Measurements from ENCODE around the gene OVCA2.

Gene OVCA2

GRCh38 chr17:2070241-2071023, 28.6 kb downstream of the OVCA2 start:
- 91 to 92% methylated on average over 8 to 13 of the region's 13 CpGs for WGBS, 2 experiments (ENCODE audit: insufficient coverage in 2 of 2)
- no peak overlapping the region for H3K4me3 ChIP-seq (ENCODE audit: extremely low read depth, insufficient read depth, low read length, poor library complexity, severe bottlenecking)
- peaks cover 54% of the 10 kb centered on the region for H3K36me3 ChIP-seq (ENCODE audit: control insufficient read depth, insufficient read depth, low read length)
- H3K4me1 ChIP-seq (ENCODE audit: control insufficient read depth, insufficient read depth, low read length, poor library complexity, severe bottlenecking), result peaks cover 58% of the 10 kb centered on the region
- H3K9me3 ChIP-seq (ENCODE audit: control insufficient read depth, low read length), result no peaks in the 10 kb centered on the region
- no peak overlapping the region for H3K27ac ChIP-seq (ENCODE audit: low read depth, low read length, severe bottlenecking)

- Histone ChIP-seq H3K36me3 (ENCODE audit: control insufficient read depth, insufficient read depth, low read length) (peaks cover 54% of the 10 kb centered on the region), H3K9me3 (ENCODE audit: control insufficient read depth, low read length) (no peaks in the 10 kb centered on the region), H3K4me1 (ENCODE audit: control insufficient read depth, insufficient read depth, low read length, poor library complexity, severe bottlenecking) (peaks cover 56% of the 10 kb centered on the region), H3K4me3 (ENCODE audit: extremely low read depth, insufficient read depth, low read length, poor library complexity, severe bottlenecking) (no peak overlapping the region), H3K27ac (ENCODE audit: low read depth, low read length, severe bottlenecking) (no peak overlapping the region)
- 95 to 98% methylated on average over 5 to 6 of the region's 6 CpGs for WGBS, 2 experiments (ENCODE audit: insufficient coverage in 2 of 2)
Measured at GRCh38 chr17:2071024-2071385, 29.2 kb downstream of the OVCA2 start.

- Histone ChIP-seq H3K9me3 (ENCODE audit: control insufficient read depth, low read length) (no peaks in the 10 kb centered on the region), H3K4me3 (ENCODE audit: extremely low read depth, insufficient read depth, low read length, poor library complexity, severe bottlenecking) (no peak overlapping the region), H3K36me3 (ENCODE audit: control insufficient read depth, insufficient read depth, low read length) (peaks cover 54% of the 10 kb centered on the region), H3K4me1 (ENCODE audit: control insufficient read depth, insufficient read depth, low read length, poor library complexity, severe bottlenecking) (peaks cover 50% of the 10 kb centered on the region), H3K27ac (ENCODE audit: low read depth, low read length, severe bottlenecking) (no peak overlapping the region)
- WGBS, 2 experiments (ENCODE audit: insufficient coverage in 2 of 2), result 95 to 96% methylated on average over 23 of the region's 31 CpGs
Measured at GRCh38 chr17:2071455-2072281, 29.8 kb downstream of the OVCA2 start.

GRCh38 chr17:2074919-2075318, 33.1 kb downstream of the OVCA2 start:
- H3K4me1 ChIP-seq (ENCODE audit: control insufficient read depth, insufficient read depth, low read length, poor library complexity, severe bottlenecking), result peaks cover 23% of the 10 kb centered on the region
- WGBS, 2 experiments (ENCODE audit: insufficient coverage in 2 of 2), result 93 to 97% methylated on average over 4 to 9 of the region's 10 CpGs
- no peak overlapping the region for H3K27ac ChIP-seq (ENCODE audit: low read depth, low read length, severe bottlenecking)
- peaks cover 70% of the 10 kb centered on the region for H3K36me3 ChIP-seq (ENCODE audit: control insufficient read depth, insufficient read depth, low read length)
- no peaks in the 10 kb centered on the region for H3K9me3 ChIP-seq (ENCODE audit: control insufficient read depth, low read length)
- no peak overlapping the region for H3K4me3 ChIP-seq (ENCODE audit: extremely low read depth, insufficient read depth, low read length, poor library complexity, severe bottlenecking)

- H3K4me3 ChIP-seq (ENCODE audit: extremely low read depth, insufficient read depth, low read length, poor library complexity, severe bottlenecking), result no peak overlapping the region
- H3K36me3 ChIP-seq (ENCODE audit: control insufficient read depth, insufficient read depth, low read length), result peaks cover 70% of the 10 kb centered on the region
- H3K27ac ChIP-seq (ENCODE audit: low read depth, low read length, severe bottlenecking), result no peak overlapping the region
- WGBS, 2 experiments (ENCODE audit: insufficient coverage in 2 of 2), result 92 to 93% methylated on average over 7 to 8 of the region's 13 CpGs
- H3K4me1 ChIP-seq (ENCODE audit: control insufficient read depth, insufficient read depth, low read length, poor library complexity, severe bottlenecking), result peaks cover 23% of the 10 kb centered on the region
- H3K9me3 ChIP-seq (ENCODE audit: control insufficient read depth, low read length), result no peaks in the 10 kb centered on the region
Measured at GRCh38 chr17:2075336-2076086, 33.7 kb downstream of the OVCA2 start.

- no peak overlapping the region for H3K4me3 ChIP-seq (ENCODE audit: extremely low read depth, insufficient read depth, low read length, poor library complexity, severe bottlenecking)
- H3K27ac ChIP-seq (ENCODE audit: low read depth, low read length, severe bottlenecking), result no peak overlapping the region
- H3K4me1 ChIP-seq (ENCODE audit: control insufficient read depth, insufficient read depth, low read length, poor library complexity, severe bottlenecking), result peaks cover 15% of the 10 kb centered on the region
- H3K36me3 ChIP-seq (ENCODE audit: control insufficient read depth, insufficient read depth, low read length), result peaks cover 71% of the 10 kb centered on the region
- WGBS, 2 experiments (ENCODE audit: insufficient coverage in 2 of 2), result 89 to 97% methylated on average over 11 to 17 of the region's 17 CpGs
- H3K9me3 ChIP-seq (ENCODE audit: control insufficient read depth, low read length), result no peaks in the 10 kb centered on the region
Measured at GRCh38 chr17:2076087-2076984, 34.5 kb downstream of the OVCA2 start.

- 94 to 98% methylated on average over 4 to 5 of the region's 8 CpGs for whole genome bisulfite sequencing, 2 experiments (ENCODE audit: insufficient coverage in 2 of 2)
- H3K27ac ChIP-seq (ENCODE audit: low read depth, low read length, severe bottlenecking), result no peak overlapping the region
Measured at GRCh38 chr17:2077040-2077439, 35.2 kb downstream of the OVCA2 start.

GRCh38 chr17:2081564-2081963, 39.7 kb downstream of the OVCA2 start:
- Histone ChIP-seq H3K4me1 (ENCODE audit: control insufficient read depth, insufficient read depth, low read length, poor library complexity, severe bottlenecking) (peaks cover 36% of the 10 kb centered on the region), H3K9me3 (ENCODE audit: control insufficient read depth, low read length) (no peaks in the 10 kb centered on the region), H3K36me3 (ENCODE audit: control insufficient read depth, insufficient read depth, low read length) (peaks cover 54% of the 10 kb centered on the region), H3K27ac (ENCODE audit: low read depth, low read length, severe bottlenecking) (no peak overlapping the region), H3K4me3 (ENCODE audit: extremely low read depth, insufficient read depth, low read length, poor library complexity, severe bottlenecking) (no peak overlapping the region)
- 98 to 100% methylated on average over 5 to 8 of the region's 9 CpGs for WGBS, 2 experiments (ENCODE audit: insufficient coverage in 2 of 2)

More at GRCh38 chr17:2077040-2077439, 35.2 kb downstream of the OVCA2 start:
- Histone ChIP-seq H3K9me3 (ENCODE audit: control insufficient read depth, low read length) (no peaks in the 10 kb centered on the region), H3K4me1 (ENCODE audit: control insufficient read depth, insufficient read depth, low read length, poor library complexity, severe bottlenecking) (peaks cover 14% of the 10 kb centered on the region), H3K4me3 (ENCODE audit: extremely low read depth, insufficient read depth, low read length, poor library complexity, severe bottlenecking) (no peak overlapping the region), H3K36me3 (ENCODE audit: control insufficient read depth, insufficient read depth, low read length) (peaks cover 75% of the 10 kb centered on the region)

GRCh38 chr17:2082003-2082781, 40.4 kb downstream of the OVCA2 start:
- H3K36me3 ChIP-seq (ENCODE audit: control insufficient read depth, insufficient read depth, low read length), result peaks cover 48% of the 10 kb centered on the region
- peaks cover 36% of the 10 kb centered on the region for H3K4me1 ChIP-seq (ENCODE audit: control insufficient read depth, insufficient read depth, low read length, poor library complexity, severe bottlenecking)
- 74 to 77% methylated on average over 6 to 7 of the region's 9 CpGs for WGBS, 2 experiments (ENCODE audit: insufficient coverage in 2 of 2)
- H3K27ac ChIP-seq (ENCODE audit: low read depth, low read length, severe bottlenecking), result no peak overlapping the region
- H3K9me3 ChIP-seq (ENCODE audit: control insufficient read depth, low read length), result no peaks in the 10 kb centered on the region
- H3K4me3 ChIP-seq (ENCODE audit: extremely low read depth, insufficient read depth, low read length, poor library complexity, severe bottlenecking), result no peak overlapping the region

Data from mesodermal cell (in vitro differentiated cells).